NCI-H2171 treated with DMSO at 0.1 percent for 48 hours (cell line): ENCODE data around the gene SLC25A12.
"Not testable (repeated sequence)": the region's sequence is repeated elsewhere in the genome, so short reads cannot be mapped to it uniquely, and the experiment has no call there.

Experiments used
- DNase-seq: peaks from one replicate; lab custom pipeline; 2025; lab: John Stamatoyannopoulos, UW

Gene SLC25A12

DNA sequence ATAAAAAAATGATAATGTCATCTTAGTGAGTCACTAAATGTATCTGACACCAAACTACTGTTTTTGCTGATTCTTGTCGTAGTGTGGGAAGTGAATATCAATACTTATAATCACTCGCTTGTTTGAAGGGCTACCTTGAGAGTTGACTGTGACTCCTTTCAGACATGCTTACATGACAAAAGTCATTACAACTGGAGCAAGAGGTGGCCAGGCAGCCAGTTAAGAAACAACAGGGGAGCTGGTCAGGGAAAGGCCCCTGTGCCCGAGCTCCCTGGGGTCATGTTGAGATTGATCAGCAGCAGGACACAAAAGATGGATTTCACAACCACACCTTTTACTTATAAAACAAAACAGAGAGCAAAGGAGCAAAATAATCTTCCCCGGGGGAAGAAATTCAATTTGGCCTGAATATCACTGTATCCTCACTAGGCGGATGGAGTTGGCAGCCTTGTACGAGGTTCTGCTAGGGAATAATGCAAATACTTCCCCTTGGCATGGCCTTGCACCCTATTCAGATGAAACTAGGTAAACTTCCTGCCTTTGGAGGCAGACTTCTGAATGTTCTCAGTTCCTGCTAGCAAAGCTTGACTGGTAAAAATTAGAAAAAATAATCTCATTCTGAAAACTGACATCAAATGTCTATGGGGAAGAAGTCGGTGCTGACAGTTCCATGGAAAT is 105.6 kb downstream of the SLC25A12 start:
- no peak for DNase-seq

DNA sequence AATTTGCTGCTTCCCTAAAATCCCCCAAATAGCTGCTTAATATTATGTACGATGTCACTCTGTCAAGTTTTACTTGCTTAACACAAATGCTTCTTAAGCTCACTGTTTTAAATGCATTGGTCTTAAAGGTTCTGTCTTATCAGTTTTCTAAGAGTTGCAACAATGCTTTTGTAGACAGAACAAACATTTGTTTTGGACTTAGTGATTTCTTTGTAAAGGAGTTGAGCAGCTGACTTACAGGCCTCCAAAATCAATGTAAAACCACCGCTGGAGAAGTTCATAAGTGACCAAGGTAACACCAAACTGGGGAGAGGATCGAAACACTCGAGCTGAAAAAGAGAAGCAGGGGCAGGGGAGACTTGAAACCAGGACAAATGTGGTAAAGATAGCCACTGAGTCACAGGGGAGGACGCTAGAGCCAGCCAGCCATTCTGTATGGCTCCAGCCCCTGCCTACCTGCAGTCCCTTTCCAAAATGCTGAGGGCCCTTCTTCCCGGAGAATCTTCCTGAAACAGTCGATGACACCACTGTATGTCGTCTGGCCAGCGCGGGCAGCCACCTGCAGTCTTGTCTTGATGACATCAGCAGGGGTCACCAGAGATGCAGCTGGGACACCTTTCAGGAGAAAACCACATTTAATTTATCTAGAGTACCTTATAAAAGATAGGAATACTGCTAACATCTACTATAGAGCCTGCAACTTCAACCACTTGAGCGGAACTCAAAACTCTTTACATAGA is 106.5 kb downstream of the SLC25A12 start:
- DNase-seq, result no peak

DNA sequence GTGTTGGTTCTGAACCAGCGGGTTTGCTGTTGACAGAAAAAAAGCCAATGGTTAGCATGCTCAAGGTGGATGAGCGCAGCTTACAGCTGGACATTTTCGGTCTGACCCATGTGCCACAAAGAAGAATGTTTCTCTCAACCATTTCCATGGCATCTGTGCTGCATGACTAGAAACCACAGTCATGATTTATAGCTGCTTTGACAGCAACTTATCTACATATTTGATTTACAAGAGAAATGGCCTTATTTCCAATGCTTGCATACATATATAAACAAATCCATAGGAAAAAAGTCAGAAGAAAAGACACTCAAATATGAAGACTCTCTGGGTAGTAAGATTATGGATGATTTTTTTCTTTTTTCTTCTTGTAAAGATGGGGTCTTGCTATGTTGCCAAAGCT is 108.6 kb downstream of the SLC25A12 start:
- no peak for DNase-seq

GRCh38 chr2:171778515-171778914 is 115.5 kb downstream of the SLC25A12 start:
- no peak for DNase-seq

DNA sequence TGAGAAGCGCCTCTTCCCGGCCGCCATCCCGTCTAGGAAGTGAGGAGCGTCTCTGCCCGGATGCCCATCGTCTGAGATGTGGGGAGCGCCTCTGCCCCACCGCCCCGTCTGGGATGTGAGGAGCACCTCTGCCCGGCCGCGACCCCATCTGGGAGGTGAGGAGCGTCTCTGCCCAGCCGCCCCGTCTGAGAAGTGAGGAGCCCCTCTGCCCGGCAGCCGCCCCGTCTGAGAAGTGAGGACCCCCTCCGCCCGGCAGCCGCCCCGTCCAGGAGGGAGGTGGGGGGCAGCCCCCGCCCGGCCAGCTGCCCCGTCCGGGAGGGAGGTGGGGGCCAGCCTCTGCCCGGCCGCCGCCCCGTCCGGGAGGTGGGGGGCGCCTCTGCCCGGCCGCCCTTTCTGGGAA is 119.5 kb downstream of the SLC25A12 start:
- DNase-seq, result not testable (repeated sequence)

GRCh38 chr2:171772373-171772772 is 121.7 kb downstream of the SLC25A12 start:
- no peak for DNase-seq

GRCh38 chr2:171771463-171771862 is 122.6 kb downstream of the SLC25A12 start:
- no peak for DNase-seq

DNA sequence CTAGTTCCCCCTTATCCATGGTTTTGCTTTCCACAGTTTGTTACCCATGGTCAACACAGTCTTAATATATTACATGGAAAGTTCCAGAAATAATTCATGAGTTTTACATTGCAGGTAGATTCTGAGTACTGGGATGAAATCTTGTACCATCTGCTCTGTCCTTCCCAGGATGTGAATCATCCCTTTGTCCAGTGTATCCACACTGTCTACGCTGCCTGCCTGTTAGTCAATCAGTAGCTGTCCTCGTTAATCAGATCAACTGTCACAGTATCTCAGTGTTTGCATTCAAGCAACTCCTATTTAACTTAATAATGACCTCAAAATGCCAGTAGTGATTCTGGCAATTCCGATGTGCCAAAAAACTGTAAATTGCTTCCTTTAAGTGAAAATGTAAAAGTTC is 130.4 kb downstream of the SLC25A12 start:
- no peak for DNase-seq

GRCh38 chr2:171762879-171763573 is 131.0 kb downstream of the SLC25A12 start:
- DNase-seq, result peak; percentile 35

DNA sequence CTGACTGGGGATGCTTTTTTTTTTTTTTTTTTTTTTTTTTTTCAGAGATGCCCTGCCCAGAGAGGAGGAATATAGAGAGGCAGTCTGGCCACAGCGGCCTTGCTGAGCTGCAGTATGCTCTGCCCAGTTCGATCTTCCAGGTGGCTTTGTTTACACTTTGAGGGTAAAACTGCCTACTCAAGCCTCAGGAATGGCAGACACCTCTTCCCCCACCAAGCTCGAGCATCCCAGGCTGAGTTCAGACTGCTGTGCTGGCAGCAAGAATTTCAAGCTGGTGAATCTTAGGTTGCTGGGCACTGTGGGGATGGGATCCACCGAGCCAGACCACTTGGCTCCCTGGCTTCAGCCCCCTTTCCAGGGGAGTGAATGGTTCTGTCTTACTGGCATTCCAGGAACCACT is 132.9 kb downstream of the SLC25A12 start:
- DNase-seq, result not testable (repeated sequence)

DNA sequence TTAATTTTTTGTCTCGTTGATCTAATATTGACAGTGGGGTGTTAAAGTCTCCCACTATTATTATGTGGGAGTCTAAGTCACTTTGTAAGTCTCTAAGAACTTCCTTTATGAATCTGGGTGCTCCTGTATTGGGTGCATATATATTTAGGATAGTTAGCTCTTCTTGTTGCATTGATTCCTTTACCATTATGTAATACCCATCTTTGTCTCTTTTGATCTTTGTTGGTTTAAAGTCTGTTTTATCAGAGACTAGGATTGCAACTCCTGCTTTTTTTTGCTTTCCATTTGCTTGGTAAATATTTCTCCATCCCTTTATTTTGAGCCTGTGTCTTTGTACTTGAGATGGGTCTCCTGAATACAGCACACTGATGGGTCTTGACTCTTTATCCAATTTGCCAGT is 135.3 kb downstream of the SLC25A12 start:
- DNase-seq, result not testable (repeated sequence)

DNA sequence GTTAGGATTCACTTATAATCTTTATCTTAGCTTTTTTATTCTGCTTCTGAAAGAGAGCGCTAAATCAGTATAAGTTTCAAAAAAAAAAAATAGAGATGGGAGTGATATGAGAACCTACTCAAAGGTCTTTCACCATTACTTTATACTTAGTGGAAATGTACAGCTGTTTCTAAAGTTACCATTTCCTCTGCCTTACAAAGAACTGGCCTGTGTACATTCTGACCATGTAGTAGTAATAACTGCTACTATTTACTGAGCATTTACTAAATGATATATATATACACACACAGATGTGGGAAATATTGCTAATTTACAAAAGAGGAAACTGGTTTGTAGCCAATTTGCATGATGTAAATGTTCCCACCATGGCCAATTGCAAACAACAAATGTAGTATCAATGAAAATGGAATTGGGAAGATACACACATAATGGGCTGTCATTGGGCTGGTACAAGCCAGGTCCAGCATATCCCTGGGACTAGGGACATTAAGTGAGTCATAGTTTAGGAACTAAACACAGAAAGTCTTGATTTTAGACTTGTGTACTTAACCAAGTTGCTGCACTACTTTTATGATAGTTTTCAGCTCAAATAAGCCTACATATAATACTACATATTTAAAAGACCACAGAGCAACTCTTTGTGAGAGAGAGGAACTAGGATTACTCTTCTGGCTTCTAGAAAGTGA is 139.6 kb downstream of the SLC25A12 start:
- no peak for DNase-seq

DNA sequence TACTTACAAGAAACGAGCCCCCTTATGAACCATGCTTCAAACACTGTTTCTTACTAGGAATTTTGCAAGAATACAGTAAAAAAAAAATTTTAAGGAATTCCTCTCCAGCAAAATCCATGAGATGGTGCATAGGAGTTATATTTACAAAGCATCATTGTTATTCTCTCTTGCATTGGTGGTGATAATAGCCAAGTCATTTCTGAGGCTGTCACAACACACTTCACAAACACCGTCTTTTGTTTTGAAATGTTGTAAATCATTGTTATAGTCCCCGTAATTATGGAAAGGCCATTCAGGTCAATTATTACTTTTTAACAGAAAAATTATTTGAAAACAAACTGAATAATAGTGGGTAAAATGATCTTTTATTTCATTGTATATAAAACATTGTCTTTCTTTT is 146.7 kb downstream of the SLC25A12 start:
- no peak for DNase-seq

- no peak for DNase-seq
Observed at GRCh38 chr2:171745806-171746205, 148.2 kb downstream of the SLC25A12 start.

- DNase-seq, result no peak
Observed at GRCh38 chr2:171745141-171745540, 148.9 kb downstream of the SLC25A12 start.

- no peak for DNase-seq
Observed at GRCh38 chr2:171742760-171743159, 151.3 kb downstream of the SLC25A12 start.

GRCh38 chr2:171741189-171741588 is 152.9 kb downstream of the SLC25A12 start:
- no peak for DNase-seq

DNA sequence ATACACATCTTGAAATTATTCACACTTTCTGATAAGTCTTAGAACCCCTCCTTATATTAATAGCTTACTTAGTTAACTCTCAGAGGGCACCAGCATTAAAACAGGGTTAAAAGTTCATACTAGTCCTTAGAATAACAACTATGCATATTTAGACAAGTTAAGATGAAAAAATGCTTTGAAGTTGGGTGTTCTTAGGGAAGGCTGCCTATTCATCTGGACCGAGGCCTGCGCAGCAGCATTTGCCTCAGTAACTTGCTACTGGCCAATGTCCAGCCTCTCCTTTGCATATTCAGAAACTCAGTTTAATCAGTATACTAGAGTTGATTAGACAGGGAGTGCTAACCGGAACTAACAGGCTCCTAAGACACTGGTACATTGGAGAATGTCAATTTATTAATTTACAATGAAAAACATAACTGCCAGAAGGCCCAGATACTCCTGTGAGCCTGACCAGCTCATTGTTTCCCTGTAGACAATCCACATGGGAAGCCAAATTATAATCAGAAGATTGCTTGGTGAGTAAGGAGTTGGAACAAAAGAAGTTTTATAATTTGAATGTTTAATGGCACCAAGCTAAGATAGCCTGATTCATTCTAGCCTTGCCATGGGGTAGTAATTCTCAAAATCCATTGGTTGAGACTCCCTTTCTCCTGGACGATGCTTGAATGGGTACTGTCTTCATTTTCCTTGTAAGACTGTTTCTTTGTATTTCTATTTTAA is 157.9 kb downstream of the SLC25A12 start:
- DNase-seq, result no peak
